Mucosa of stomach (tissue), 1 donor: ENCODE measurements around the gene SLC28A3.

Experiments used
- H3K27me3 ChIP-seq: one replicate; pipeline ENCODE4 v1.7.0; 2013; ENCODE audit warnings: mild to moderate bottlenecking, low read length; ENCODE audit not compliant: control insufficient read depth, insufficient read depth
- H3K36me3 ChIP-seq: one replicate; pipeline ENCODE4 v1.7.0; 2013; ENCODE audit warnings: low read length; ENCODE audit not compliant: control insufficient read depth, insufficient read depth
- H3K4me1 ChIP-seq: one replicate; pipeline ENCODE4 v1.7.0; 2013; ENCODE audit warnings: mild to moderate bottlenecking, low read length; ENCODE audit not compliant: control insufficient read depth, insufficient read depth
- H3K4me3 ChIP-seq: one replicate; pipeline ENCODE4 v1.7.0; 2013; ENCODE audit warnings: low read length
- H3K9ac ChIP-seq: one replicate; pipeline ENCODE4 v1.7.0; 2013; ENCODE audit warnings: mild to moderate bottlenecking, low read length, moderate library complexity
- H3K9me3 ChIP-seq: one replicate; pipeline ENCODE4 v1.7.0; 2013; ENCODE audit warnings: mild to moderate bottlenecking, low read length, moderate library complexity; ENCODE audit not compliant: control insufficient read depth
- donor health status: Pancreatic carcinoma.

SLC28A3 gene

DNA sequence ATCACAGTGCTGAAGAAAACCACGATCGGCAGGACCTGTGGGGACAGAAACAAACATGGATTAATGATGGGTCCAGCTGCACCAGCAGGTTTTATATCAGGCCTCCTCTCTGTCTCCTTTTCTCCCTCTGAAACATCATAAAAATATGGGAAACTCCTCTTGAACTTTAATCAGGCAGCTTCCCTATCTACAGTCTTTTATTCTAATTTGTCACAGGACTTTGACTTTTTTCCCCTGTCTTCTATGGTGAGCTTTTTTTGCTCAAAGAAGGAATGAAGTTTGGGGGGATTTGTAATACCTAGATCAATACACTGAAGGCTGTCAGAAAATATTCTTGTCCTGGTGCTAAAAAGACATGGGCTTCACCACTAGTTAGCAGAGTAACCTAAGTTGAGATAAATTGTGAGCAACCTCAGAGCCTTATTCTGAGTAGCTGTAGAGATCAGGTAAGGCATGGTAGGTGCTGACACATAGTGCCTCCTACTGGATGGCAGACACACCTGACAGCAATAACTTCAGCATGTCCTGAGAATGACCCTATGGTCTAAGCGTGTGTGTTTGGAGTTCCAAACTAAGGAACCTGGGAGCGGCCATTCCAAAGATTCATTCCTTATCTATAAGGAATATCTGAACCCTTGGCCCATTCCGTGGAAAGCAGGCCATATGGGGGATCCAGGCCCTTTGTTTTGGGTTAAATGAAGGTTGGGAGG lies 46.2 kb downstream of the SLC28A3 start:
- H3K27me3 ChIP-seq: no peaks in the 10 kb centered on the region
- H3K9me3 ChIP-seq: no peaks in the 10 kb centered on the region
- no peak overlapping the region for H3K9ac ChIP-seq
- H3K36me3 ChIP-seq: no peaks in the 10 kb centered on the region
- no peak overlapping the region for H3K4me3 ChIP-seq
- H3K4me1 ChIP-seq: no peaks in the 10 kb centered on the region

- no peak overlapping the region for H3K9ac ChIP-seq
- H3K9me3 ChIP-seq: no peaks in the 10 kb centered on the region
- no peaks in the 10 kb centered on the region for H3K4me1 ChIP-seq
- no peaks in the 10 kb centered on the region for H3K27me3 ChIP-seq
- no peaks in the 10 kb centered on the region for H3K36me3 ChIP-seq
- H3K4me3 ChIP-seq: no peak overlapping the region
Observed at GRCh38 chr9:84293001-84293798, 47.4 kb downstream of the SLC28A3 start.

DNA sequence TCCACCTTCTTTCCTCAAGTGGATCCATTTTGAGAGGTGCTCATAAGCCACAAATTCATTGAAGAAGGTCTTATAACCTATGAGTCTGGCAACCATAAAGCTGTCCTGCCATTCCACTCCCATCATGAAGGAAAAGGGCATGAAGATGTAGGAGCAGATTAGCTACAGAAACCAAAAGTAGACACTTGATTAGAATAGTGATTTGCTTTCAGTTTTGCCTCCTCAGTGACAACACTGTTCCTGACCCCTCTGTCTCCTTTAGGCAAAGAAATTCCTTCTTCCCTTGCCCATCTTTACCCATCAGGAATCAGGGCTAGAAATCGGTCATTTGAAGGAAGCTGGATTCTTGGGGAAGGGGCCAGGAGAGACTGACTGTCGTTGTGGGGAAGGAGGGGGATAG lies 55.2 kb downstream of the SLC28A3 start:
- Histone ChIP-seq H3K9me3 (no peaks in the 10 kb centered on the region), H3K4me1 (no peaks in the 10 kb centered on the region), H3K9ac (no peak overlapping the region)

DNA sequence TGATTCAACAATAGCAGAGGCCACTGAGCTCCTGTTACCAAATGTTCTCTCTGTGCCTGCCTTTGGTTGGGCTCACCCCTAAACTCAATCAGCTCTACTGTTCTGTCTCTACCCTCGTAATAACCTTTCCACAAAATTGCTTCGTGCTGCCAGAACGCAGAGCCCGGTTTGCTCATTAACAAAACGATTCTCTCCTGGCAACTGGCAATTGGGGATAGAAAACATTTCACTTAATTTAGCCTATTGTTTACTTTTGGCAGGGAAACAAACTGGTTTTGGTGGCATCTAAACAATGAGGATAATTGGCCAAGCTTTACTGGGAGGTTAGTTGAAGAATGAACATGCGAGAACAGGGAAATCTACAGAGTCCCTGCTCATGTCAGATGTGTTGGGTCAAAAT lies 56.6 kb downstream of the SLC28A3 start:
- Histone ChIP-seq H3K9ac (no peak overlapping the region), H3K9me3 (no peaks in the 10 kb centered on the region), H3K4me3 (no peak overlapping the region), H3K4me1 (no peaks in the 10 kb centered on the region), H3K27me3 (no peaks in the 10 kb centered on the region), H3K36me3 (no peaks in the 10 kb centered on the region)

More for the DNA sequence above, 55.2 kb downstream of the SLC28A3 start:
- Histone ChIP-seq H3K4me3 (no peak overlapping the region), H3K27me3 (no peaks in the 10 kb centered on the region), H3K36me3 (no peaks in the 10 kb centered on the region)

DNA sequence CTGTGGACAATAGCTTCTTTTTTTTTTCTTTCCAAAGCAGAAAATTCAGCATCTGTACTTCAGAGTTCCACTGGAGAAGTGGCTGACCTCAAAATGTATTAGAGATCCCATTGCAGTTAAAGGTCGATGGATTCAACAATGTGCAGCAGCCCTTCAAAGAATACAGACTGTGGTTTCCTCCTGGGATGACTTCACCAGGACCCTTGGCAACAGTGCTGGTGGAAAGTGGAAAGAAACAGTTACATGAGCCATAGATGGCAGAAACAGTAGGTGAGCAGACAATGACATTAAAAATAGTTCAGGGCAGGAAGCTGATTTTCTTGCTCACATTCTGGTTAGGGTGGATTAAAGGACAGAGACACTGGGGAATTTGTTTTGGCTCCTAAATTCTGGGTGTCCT lies 62.4 kb downstream of the SLC28A3 start:
- Histone ChIP-seq H3K9me3 (no peaks in the 10 kb centered on the region), H3K36me3 (no peaks in the 10 kb centered on the region), H3K4me1 (no peaks in the 10 kb centered on the region), H3K9ac (no peak overlapping the region), H3K4me3 (no peak overlapping the region), H3K27me3 (no peaks in the 10 kb centered on the region)

DNA sequence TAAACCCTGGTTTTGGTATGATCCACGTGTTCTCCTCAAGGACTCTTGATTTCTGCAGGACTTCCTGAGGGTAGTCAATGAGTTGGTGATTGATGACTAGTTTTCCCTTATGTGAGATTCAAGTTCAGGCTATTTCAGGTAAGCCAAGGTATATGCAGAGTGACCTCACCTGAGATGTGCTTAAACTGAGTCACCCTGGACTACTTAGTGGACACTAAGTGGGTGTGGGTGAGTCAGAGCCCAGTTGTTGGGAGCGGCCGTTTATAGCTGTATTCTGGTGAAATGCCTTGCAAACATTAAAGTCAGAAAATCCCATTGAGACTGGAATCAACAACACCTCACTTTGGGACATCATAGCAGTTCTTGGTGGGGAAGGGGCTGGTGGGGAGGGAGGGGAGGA lies 62.9 kb downstream of the SLC28A3 start:
- H3K27me3 ChIP-seq: no peaks in the 10 kb centered on the region
- no peaks in the 10 kb centered on the region for H3K36me3 ChIP-seq
- H3K4me3 ChIP-seq: no peak overlapping the region
- no peaks in the 10 kb centered on the region for H3K9me3 ChIP-seq
- H3K4me1 ChIP-seq: no peaks in the 10 kb centered on the region
- H3K9ac ChIP-seq: no peak overlapping the region

- Histone ChIP-seq H3K9me3 (no peaks in the 10 kb centered on the region), H3K4me1 (no peaks in the 10 kb centered on the region), H3K36me3 (no peaks in the 10 kb centered on the region), H3K4me3 (no peak overlapping the region), H3K9ac (no peak overlapping the region), H3K27me3 (no peaks in the 10 kb centered on the region)
Observed at GRCh38 chr9:84276741-84277140, 63.8 kb downstream of the SLC28A3 start.

DNA sequence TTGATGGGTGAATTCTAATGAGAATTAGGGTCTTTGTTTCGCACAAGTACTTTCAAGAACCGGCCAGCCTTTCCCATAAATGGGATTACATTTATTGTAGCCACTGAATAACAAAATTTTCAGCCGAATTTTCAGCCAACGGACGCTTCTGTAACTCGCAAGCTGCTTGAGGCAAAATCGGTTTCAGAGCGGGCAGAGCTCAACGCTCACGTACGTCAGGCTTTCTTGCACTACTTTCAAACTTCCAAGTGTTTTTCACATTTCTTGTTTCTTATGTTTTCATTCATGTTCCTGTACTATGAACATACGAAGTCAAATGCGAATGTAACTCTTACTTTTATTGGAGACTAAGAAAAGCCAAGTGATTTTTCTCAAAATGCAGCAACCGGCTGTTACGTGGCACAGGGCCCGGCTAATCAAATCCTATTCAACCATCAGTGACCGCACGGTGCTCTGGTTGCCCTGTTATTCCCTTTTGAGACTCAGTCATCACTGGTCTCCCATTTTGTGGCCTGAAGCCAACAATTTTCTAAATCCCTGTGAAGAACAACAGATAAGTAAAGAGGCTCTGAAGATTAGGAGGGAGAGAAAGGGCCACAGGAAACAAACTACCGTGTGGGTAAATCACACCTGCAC lies 68.5 kb downstream of the SLC28A3 start:
- H3K27me3 ChIP-seq: no peaks in the 10 kb centered on the region
- no peaks in the 10 kb centered on the region for H3K4me1 ChIP-seq
- no peak overlapping the region for H3K9ac ChIP-seq
- H3K36me3 ChIP-seq: no peaks in the 10 kb centered on the region
- no peak overlapping the region for H3K4me3 ChIP-seq
- no peaks in the 10 kb centered on the region for H3K9me3 ChIP-seq

DNA sequence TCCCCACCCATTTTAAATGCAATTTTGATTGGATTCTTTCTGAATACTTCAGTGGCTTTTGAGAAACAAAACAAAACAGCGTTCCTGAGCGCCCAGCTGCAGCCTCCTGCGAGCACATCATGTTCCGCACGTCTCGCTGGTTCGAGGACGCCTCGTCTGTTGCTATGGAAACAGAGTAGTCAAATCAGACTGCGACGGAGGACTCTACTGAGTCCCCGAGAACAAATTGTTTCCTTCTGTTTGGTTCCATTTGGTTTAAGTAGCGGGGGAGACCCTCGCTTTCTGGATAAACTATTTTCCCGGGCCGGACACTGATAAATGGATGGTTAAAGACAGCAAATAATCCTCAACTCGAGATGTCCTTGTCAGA lies 69.0 kb downstream of the SLC28A3 start:
- no peak overlapping the region for H3K9ac ChIP-seq
- no peaks in the 10 kb centered on the region for H3K36me3 ChIP-seq
- no peaks in the 10 kb centered on the region for H3K4me1 ChIP-seq
- H3K4me3 ChIP-seq: no peak overlapping the region
- no peaks in the 10 kb centered on the region for H3K27me3 ChIP-seq
- H3K9me3 ChIP-seq: no peaks in the 10 kb centered on the region

- Histone ChIP-seq H3K27me3 (no peaks in the 10 kb centered on the region), H3K4me1 (no peaks in the 10 kb centered on the region), H3K4me3 (no peak overlapping the region), H3K9ac (no peak overlapping the region), H3K9me3 (no peaks in the 10 kb centered on the region), H3K36me3 (no peaks in the 10 kb centered on the region)
Observed at GRCh38 chr9:84270847-84271530, 69.6 kb downstream of the SLC28A3 start.

GRCh38 chr9:84266087-84266561 lies 74.4 kb downstream of the SLC28A3 start:
- Histone ChIP-seq H3K9me3 (no peaks in the 10 kb centered on the region), H3K9ac (peak overlapping the region; percentile 1), H3K36me3 (no peaks in the 10 kb centered on the region), H3K4me3 (no peak overlapping the region), H3K4me1 (peaks cover under 1% of the 10 kb centered on the region), H3K27me3 (no peaks in the 10 kb centered on the region)
